Mesothelial cell of epicardium (in vitro differentiated cells): ENCODE results near the gene RYK. TPM values are rescaled to one million over a fixed set of nuclear protein-coding genes. Genes with fewer than 3 reads are reported as not detected.

Source experiments
- DNase-seq, 2 experiments: peaks; one replicate each; pipeline ENCODE4 v3.0.0; 2021; ENCODE audit warnings: low spot score in 2 of 2; ENCODE audit not compliant: unreplicated experiment in 2 of 2
- H3K27ac Mint-ChIP-seq: 2 replicates; pipeline ENCODE4 v1.8.0; 2021; ENCODE audit warnings: mixed read lengths
- H3K27me3 Mint-ChIP-seq: 2 replicates; pipeline ENCODE4 v1.8.0; 2021; ENCODE audit warnings: low read depth, mixed read lengths
- H3K36me3 Mint-ChIP-seq: 2 replicates; pipeline ENCODE4 v1.8.0; 2021; ENCODE audit warnings: mixed read lengths
- H3K4me1 Mint-ChIP-seq: 2 replicates; pipeline ENCODE4 v1.8.0; 2021; ENCODE audit warnings: mixed read lengths
- H3K4me3 Mint-ChIP-seq: 2 replicates; pipeline ENCODE4 v1.8.0; 2021; ENCODE audit warnings: mild to moderate bottlenecking, moderate library complexity, mixed read lengths
- H3K9me3 Mint-ChIP-seq: 2 replicates; pipeline ENCODE4 v1.8.0; 2021; ENCODE audit warnings: mixed read lengths
- total RNA-seq: library from RNA; stranded (reverse); gene quantifications from 3 replicates; pipeline ENCODE4 v1.2.1, GENCODE V29; 2021
- TF ChIP-seq, protein P1 (sequence below): fragments of 200-600 bp; sonication (generic); IDR thresholded peaks from one replicate; pipeline ENCODE4 v1.5.0; 2021; ENCODE audit warnings: antibody characterized with exemption; ENCODE audit not compliant: unreplicated experiment

Gene RYK
- total RNA-seq, 1 donor from 2014 or later, result 103 TPM

DNA sequence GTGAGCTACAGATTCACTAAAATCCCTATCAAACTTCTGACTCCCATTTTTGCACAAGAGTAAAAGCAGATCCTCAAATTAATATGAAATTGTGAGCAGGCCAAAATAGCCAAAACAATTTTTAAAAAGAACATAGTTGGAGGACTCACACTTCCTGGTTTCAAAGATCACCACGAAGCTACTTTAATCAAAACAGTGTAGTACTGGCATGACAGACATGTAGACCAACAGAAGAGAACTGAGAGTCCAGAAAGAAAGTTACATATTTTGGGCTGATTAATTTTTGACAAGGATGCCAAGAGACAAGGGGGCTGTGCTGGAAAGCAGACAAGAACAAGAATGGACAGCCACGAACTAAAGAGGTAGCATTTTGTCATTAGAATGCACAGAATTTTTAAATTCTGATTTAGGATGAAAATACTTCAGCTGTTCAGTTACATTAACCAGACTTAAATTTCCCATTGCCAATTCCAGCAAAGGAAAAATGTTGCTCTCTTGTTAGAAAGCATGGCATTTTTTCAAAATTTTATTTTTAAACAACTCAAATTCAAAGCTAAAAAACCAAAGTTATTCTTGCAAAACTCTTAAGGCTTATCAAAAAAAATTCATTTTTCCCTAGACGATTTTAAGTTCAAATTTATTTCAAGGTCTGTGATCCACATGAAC, 14.0 kb downstream of the RYK start:
- no peaks in the 10 kb centered on the region for H3K9me3 Mint-ChIP-seq
- no peak overlapping the region for H3K4me3 Mint-ChIP-seq
- H3K36me3 Mint-ChIP-seq, result no peaks in the 10 kb centered on the region
- DNase-seq, result no peak
- no peaks in the 10 kb centered on the region for H3K27me3 Mint-ChIP-seq
- H3K27ac Mint-ChIP-seq, result peak overlapping the region; percentile 5
- TF ChIP-seq, protein P1, sequence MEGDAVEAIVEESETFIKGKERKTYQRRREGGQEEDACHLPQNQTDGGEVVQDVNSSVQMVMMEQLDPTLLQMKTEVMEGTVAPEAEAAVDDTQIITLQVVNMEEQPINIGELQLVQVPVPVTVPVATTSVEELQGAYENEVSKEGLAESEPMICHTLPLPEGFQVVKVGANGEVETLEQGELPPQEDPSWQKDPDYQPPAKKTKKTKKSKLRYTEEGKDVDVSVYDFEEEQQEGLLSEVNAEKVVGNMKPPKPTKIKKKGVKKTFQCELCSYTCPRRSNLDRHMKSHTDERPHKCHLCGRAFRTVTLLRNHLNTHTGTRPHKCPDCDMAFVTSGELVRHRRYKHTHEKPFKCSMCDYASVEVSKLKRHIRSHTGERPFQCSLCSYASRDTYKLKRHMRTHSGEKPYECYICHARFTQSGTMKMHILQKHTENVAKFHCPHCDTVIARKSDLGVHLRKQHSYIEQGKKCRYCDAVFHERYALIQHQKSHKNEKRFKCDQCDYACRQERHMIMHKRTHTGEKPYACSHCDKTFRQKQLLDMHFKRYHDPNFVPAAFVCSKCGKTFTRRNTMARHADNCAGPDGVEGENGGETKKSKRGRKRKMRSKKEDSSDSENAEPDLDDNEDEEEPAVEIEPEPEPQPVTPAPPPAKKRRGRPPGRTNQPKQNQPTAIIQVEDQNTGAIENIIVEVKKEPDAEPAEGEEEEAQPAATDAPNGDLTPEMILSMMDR, result no peak
- H3K4me1 Mint-ChIP-seq, result peaks cover 38% of the 10 kb centered on the region

DNA sequence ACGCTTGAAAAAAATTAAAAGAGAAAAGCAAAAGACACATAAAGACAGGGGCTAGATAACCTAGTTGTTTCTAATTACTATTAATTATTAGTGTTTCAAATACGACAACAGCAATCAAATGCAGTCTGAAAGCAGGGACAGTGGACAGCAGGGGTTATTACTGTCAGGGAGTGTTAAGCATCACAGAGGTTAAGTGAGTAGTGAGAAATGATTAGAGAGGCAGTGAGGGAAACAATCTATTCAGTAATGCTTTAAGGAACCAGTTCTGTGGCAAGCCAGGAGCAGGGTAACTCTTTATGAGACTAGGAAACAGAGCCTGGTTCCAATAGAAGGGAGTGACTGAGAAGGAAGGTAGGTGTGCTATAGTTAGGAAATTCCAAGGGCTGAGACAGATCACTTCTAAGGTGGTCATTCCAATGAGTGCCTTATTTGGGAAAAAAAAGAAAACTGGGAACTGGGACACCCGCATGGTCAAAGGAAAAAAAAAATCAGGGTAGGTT, 15.0 kb downstream of the RYK start:
- Mint-ChIP-seq H3K27me3 (no peaks in the 10 kb centered on the region), H3K27ac (peak overlapping the region; percentile 41), H3K9me3 (no peaks in the 10 kb centered on the region), H3K4me1 (peaks cover 43% of the 10 kb centered on the region), H3K36me3 (no peaks in the 10 kb centered on the region), H3K4me3 (no peak overlapping the region)
- no peak for DNase-seq
- TF ChIP-seq, protein P1, result no peak

DNA sequence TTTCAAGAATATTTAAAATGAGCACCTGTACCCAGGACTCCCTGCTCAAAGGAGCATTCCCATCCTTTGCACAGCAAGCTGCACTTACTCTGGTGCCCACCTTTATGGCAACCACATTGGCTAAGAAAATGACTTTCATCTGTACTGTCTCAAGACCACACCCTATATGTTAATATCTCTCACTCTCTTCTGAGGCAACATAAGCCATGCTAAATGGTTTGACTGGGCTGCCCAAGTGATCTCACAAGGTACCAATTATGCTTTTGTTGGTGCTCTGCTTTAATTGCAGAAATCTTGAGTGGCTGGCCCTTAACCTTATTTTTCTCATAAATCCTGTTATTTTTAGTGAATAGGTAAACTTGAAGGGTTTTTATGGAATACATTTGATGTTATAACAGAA, 17.7 kb downstream of the RYK start:
- no peak for DNase-seq
- peaks cover 8% of the 10 kb centered on the region for H3K9me3 Mint-ChIP-seq
- no peaks in the 10 kb centered on the region for H3K27me3 Mint-ChIP-seq
- TF ChIP-seq, protein P1, result no peak
- no peak overlapping the region for H3K4me3 Mint-ChIP-seq
- no peak overlapping the region for H3K27ac Mint-ChIP-seq
- H3K4me1 Mint-ChIP-seq, result peaks cover 44% of the 10 kb centered on the region
- H3K36me3 Mint-ChIP-seq, result peaks cover 6% of the 10 kb centered on the region

DNA sequence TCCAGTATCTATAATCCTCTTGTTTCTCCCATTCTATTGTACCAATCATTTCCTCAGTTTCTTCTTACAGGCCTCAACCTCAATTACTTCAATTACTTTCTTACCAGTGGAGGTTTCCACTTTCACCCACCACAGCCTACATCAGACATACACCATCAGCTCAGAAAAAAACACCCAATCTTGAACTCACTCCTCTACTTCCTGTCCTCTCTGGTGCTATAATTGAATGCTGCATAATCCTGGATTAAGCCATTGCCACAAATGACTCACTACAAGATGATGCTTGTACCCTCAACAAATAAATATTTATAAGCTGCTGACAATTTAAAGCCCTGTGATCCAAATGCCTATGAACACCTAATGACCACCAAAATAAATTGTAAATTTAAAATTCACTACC, 18.5 kb downstream of the RYK start:
- no peak for DNase-seq
- Mint-ChIP-seq H3K27ac (peak overlapping the region; percentile 11), H3K4me1 (peaks cover 36% of the 10 kb centered on the region)

DNA sequence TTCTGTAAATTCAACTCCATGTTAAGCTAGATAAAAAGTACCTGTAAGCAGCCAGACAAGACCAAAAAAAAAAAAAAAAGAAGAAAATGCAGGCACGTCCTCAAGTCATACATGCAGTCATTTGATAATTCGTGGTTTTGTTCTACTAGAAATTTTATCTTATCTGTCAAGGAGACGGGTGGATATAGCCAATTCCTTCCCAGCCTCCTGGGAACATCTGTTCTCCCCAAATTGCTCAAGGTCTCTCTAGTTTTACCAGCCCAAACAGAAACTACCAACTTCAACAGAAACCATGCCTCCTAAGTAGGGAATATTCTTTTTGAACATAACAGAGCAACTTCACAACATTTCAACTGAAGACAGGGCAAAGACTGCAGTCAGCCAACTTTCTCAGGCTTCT, 19.5 kb downstream of the RYK start:
- Mint-ChIP-seq H3K4me1 (peaks cover 28% of the 10 kb centered on the region), H3K36me3 (peaks cover 7% of the 10 kb centered on the region), H3K9me3 (peaks cover 8% of the 10 kb centered on the region), H3K27me3 (no peaks in the 10 kb centered on the region), H3K4me3 (no peak overlapping the region), H3K27ac (peak overlapping the region; percentile 73)
- DNase-seq, result no peak
- TF ChIP-seq, protein P1, result no peak

More for the DNA sequence above, 18.5 kb downstream of the RYK start:
- peaks cover 8% of the 10 kb centered on the region for H3K9me3 Mint-ChIP-seq
- peaks cover 7% of the 10 kb centered on the region for H3K36me3 Mint-ChIP-seq
- no peaks in the 10 kb centered on the region for H3K27me3 Mint-ChIP-seq
- no peak overlapping the region for H3K4me3 Mint-ChIP-seq
- TF ChIP-seq, protein P1, result no peak

DNA sequence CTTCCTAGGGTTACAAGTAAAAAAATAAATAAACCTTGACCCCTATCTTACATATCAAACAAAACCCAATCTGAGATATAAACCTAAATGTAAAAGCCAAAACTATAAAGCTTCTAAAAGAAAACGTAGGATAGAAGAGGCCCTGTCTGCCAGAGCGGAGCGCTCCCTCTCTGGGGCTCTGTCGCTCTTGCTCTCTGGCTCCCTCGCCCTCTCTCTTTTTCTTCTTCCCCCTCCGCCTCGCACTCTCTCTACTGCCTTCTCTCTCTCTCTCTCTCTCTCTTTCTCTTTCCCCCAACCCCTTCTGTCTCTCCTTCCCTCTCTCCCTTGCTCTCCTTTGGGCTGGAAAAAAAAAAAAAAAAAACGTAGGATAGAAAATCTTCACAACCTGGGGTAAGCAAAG, 21.6 kb downstream of the RYK start:
- H3K4me3 Mint-ChIP-seq, result no peak overlapping the region
- H3K36me3 Mint-ChIP-seq, result peaks cover 7% of the 10 kb centered on the region
- DNase-seq, result no peak
- TF ChIP-seq, protein P1, result no peak
- peaks cover 26% of the 10 kb centered on the region for H3K4me1 Mint-ChIP-seq
- peak overlapping the region; percentile 64 for H3K27ac Mint-ChIP-seq
- no peaks in the 10 kb centered on the region for H3K27me3 Mint-ChIP-seq
- H3K9me3 Mint-ChIP-seq, result peaks cover 8% of the 10 kb centered on the region
